Measurements from ENCODE around the gene MYOZ2.

DNA sequence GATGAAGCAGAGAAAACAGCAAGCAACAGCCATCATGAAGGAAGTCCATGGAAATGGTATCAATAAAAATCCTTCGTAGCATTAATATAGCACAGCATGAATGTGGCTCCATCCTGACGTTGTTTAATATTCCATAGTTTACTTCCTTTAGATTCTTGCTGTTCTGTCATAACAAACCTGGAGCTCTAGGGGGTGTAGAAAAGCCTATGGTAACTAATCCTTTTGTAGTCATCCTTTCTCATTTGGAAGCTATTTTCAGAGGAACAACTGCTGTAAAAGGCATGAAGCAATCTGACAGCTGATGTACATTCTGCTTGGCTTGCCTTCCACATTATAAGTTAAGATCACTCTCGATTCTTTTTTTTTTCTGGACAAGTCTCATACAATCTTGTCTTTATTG is 914 bp downstream of the MYOZ2 start:
- TF ChIP-seq RAD21 (IDR thresholded peaks at IDR 0.05; ENCODE audit: low read length) (no peak), MAFK (IDR thresholded peaks at IDR 0.05; ENCODE audit: low read depth, low read length) (no peak)
- TF ChIP-seq, protein P1, sequence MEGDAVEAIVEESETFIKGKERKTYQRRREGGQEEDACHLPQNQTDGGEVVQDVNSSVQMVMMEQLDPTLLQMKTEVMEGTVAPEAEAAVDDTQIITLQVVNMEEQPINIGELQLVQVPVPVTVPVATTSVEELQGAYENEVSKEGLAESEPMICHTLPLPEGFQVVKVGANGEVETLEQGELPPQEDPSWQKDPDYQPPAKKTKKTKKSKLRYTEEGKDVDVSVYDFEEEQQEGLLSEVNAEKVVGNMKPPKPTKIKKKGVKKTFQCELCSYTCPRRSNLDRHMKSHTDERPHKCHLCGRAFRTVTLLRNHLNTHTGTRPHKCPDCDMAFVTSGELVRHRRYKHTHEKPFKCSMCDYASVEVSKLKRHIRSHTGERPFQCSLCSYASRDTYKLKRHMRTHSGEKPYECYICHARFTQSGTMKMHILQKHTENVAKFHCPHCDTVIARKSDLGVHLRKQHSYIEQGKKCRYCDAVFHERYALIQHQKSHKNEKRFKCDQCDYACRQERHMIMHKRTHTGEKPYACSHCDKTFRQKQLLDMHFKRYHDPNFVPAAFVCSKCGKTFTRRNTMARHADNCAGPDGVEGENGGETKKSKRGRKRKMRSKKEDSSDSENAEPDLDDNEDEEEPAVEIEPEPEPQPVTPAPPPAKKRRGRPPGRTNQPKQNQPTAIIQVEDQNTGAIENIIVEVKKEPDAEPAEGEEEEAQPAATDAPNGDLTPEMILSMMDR (conservative IDR thresholded peaks at IDR 0.05; ENCODE audit: low read depth, low read length) = no peak
